Measurements from ENCODE around the gene ARHGAP22. TPM values are rescaled to one million over a fixed set of nuclear protein-coding genes. Genes with fewer than 3 reads are reported as not detected.

Gene ARHGAP22
- total RNA-seq, 1 donor from 2014 or later, result 11.7 TPM

GRCh38 chr10:48634198-48634983 lies 29.5 kb upstream of the ARHGAP22 start:
- ATAC-seq (peak; percentile 94), DNase-seq (ENCODE audit: low spot score) (peak; percentile 70)
- intact Hi-C loops (cut with DNase I), result no loop called here

DNA sequence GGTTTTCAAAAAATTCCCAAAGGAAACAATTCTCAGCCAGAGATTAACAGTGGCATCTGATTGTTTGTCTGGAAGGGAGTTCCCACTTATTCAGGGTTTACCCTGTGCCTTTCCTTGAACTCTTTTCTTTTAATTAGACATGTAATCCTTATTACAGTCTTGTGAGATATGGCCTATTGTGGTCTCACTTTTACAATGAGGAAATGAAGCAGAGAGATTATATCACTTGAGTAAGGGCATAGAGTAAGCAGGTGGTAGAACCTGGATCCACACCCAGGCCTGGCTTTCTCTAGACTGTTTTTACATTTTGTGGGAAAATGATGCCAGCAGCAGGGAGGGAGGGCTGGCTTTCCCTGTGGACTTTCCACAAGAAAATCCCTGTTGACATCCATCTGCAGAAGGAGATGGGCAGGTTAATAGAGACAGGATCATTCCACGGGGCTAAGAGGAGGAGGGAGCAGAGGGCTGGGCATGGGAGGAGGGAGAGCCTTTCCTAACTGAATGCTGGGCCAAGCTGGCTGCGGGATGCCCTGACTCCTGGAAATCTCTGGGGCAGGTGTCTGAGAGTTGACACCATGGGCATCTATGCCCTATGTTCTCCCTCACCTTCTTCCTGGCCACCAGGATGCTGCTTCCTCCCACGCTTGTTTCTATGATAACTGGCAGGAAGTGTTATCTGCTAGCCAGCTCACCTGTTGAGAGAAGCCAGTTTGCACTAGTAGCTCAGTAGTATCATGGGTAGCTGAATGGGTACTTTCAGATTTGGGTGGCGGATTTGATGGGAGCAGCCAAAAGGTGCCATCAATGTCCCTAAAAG lies 28.7 kb upstream of the ARHGAP22 start:
- DNase-seq (ENCODE audit: low spot score) (no peak), ATAC-seq (no peak)
- intact Hi-C loops (cut with DNase I), result no loop called here

DNA sequence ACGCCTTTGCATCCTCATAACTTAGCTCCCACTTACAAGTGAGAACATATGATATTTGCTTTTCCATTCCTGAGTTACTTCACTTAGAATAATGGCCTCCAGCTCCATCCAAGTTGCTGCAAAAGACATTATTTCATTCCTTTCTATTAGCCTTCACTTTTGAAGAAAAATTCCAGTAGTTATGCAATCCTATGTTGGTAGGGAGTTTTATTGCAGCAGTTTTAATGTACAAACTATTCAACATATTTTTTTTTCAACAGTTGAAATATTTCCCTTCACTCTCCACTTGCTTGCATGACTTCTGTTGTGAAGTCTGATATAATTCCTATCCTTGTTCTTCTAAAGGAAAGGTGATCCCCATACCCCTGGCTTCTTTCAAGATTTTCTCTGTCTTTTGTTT lies 27.3 kb upstream of the ARHGAP22 start:
- intact Hi-C loops (cut with DNase I), result no loop called here
- ATAC-seq (no peak), DNase-seq (ENCODE audit: low spot score) (no peak)

- DNase-seq (ENCODE audit: low spot score) (no peak), ATAC-seq (no peak)
- intact Hi-C loops (cut with DNase I), result no loop called here
Observed at GRCh38 chr10:48627984-48628609, 23.2 kb upstream of the ARHGAP22 start.

- no peak for DNase-seq (ENCODE audit: low spot score)
- no peak for ATAC-seq
- intact Hi-C loops (cut with DNase I), result no loop called here
Observed at GRCh38 chr10:48626986-48627731, 22.3 kb upstream of the ARHGAP22 start.

GRCh38 chr10:48626447-48626846 lies 21.6 kb upstream of the ARHGAP22 start:
- DNase-seq (ENCODE audit: low spot score), result no peak
- intact Hi-C loops (cut with DNase I), result no loop called here
- no peak for ATAC-seq

- ATAC-seq (no peak), DNase-seq (ENCODE audit: low spot score) (no peak)
- intact Hi-C loops (cut with DNase I), result no loop called here
Observed at GRCh38 chr10:48625826-48626134, 20.9 kb upstream of the ARHGAP22 start.

GRCh38 chr10:48623607-48624132 lies 18.8 kb upstream of the ARHGAP22 start:
- ATAC-seq, result no peak
- intact Hi-C loops (cut with DNase I), result no loop called here
- DNase-seq (ENCODE audit: low spot score), result no peak

GRCh38 chr10:48623009-48623408 lies 18.1 kb upstream of the ARHGAP22 start:
- ATAC-seq (no peak), DNase-seq (ENCODE audit: low spot score) (no peak)
- intact Hi-C loops (cut with DNase I), result no loop called here

- intact Hi-C loops (cut with DNase I), result no loop called here
- DNase-seq (ENCODE audit: low spot score) (no peak), ATAC-seq (no peak)
Observed at GRCh38 chr10:48620719-48621118, 15.8 kb upstream of the ARHGAP22 start.

- DNase-seq (ENCODE audit: low spot score) (no peak), ATAC-seq (no peak)
- intact Hi-C loops (cut with DNase I), result no loop called here
Observed at GRCh38 chr10:48616436-48616835, 11.6 kb upstream of the ARHGAP22 start.

GRCh38 chr10:48614481-48615390 lies 9.9 kb upstream of the ARHGAP22 start:
- intact Hi-C loops (cut with DNase I), result no loop called here
- DNase-seq (ENCODE audit: low spot score), result no peak
- ATAC-seq, result no peak

GRCh38 chr10:48613016-48613415 lies 8.1 kb upstream of the ARHGAP22 start:
- DNase-seq (ENCODE audit: low spot score) (no peak), ATAC-seq (no peak)
- intact Hi-C loops (cut with DNase I), result no loop called here

DNA sequence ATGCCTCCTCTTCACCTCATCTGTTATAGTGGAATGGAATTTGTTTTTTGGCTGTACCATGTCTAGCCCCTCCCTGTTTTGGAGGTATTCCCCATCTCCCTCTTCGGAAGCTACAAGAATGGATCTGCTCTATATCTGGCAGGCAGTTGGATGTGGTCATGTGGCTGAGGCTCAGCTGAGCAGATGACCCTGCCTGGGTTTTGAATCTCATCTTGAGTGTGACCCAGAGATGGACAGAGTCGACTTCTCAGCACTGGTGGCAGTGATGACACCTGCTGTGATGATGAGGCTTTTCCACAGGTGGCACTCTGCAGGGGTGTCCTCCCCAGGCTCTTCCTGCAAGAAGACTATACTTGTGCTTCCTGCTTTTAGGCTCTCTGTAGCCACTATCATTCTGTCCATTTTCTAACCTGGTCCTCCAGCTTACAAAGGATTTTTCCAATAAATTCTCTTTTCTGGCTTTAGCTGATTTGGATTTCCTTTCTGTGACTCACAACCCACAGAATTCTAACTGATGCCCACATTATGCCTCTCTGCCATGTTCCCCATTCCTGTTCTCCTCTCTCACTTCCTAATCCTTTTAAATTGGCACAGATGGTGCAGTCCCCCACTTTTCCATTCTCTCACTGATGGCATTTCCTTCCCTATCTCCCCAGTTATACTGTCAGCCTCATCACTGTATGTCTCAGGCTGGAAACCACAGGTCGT lies 7.5 kb upstream of the ARHGAP22 start:
- intact Hi-C loops (cut with DNase I), result no loop called here
- ATAC-seq (no peak), DNase-seq (ENCODE audit: low spot score) (no peak)

DNA sequence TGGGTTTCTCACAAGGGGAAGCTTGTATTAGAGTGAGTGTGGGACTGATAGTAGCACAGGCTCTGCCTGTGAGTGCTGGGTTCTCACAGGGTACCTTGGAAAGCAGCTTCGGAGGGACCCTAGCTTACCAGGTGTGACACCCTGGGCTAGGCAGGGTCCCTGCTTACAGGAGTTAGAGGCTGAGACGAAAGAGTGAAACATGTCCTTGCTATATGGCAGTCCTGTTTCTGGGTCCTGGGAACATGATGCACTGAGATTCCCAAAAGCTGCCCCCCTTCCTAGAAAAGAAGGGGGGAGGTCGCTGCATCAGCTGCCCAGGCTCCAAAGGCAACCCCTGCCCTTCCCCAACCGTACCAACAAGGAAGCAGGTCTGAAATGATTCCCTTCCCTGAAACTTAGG lies 6.3 kb upstream of the ARHGAP22 start:
- intact Hi-C loops (cut with DNase I), result no loop called here
- DNase-seq (ENCODE audit: low spot score) (no peak), ATAC-seq (no peak)

DNA sequence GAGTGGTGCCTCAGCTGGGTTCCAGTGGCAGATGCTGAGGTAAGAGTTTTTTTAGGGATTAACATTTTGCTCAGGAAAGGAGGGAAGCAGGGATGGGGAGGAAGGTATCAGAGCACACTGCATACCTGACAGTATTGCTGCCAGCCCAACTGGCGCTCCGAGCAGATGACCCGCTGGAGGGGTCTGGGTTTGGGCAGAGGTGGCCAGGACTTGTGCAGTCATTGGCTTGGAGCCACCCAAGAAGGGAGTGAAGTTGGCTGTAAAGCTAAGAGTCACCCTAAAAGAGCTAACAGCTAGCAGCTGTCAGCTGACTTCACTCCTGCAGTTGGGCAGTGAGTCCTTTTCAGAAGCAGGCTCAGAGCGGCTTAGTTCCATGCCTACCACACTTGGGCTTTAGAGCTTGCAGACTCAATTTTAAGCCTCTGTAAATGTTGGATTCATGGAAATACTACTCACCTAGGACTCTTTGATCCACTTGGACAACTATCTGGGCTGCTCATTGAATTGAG lies 5.8 kb upstream of the ARHGAP22 start:
- intact Hi-C loops (cut with DNase I), result no loop called here
- ATAC-seq (no peak), DNase-seq (ENCODE audit: low spot score) (no peak)

GRCh38 chr10:48609899-48610584 lies 5.2 kb upstream of the ARHGAP22 start:
- no peak for DNase-seq (ENCODE audit: low spot score)
- intact Hi-C loops (cut with DNase I), result no loop called here
- ATAC-seq, result no peak

All from sciatic nerve (tissue), 2 donors.